Stimulated activated CD8-positive, alpha-beta memory T cell treated with anti-CD3 and anti-CD28 coated beads, Interleukin-15, amount 100 ng/mL, for 48 hours (primary cell): ENCODE data around the gene INAFM2.
A peak's percentile ranks its signal among the peaks of the same experiment; 100 is the strongest.

ENCODE experiments used
- DNase-seq, 2 donors: peaks; one replicate each; pipeline ENCODE4 v3.0.0-alpha.2; 2020; ENCODE audit warnings: low read depth in 2 of 2

INAFM2 gene

GRCh38 chr15:40344217-40344616 lies 20.7 kb downstream of the INAFM2 start:
- no peak for DNase-seq

GRCh38 chr15:40344631-40345120 lies 21.2 kb downstream of the INAFM2 start:
- DNase-seq = peak; percentile 45 to 52

- no peak for DNase-seq
Measured at GRCh38 chr15:40345225-40345866, 21.9 kb downstream of the INAFM2 start.

- no peak for DNase-seq
Measured at GRCh38 chr15:40345867-40346578, 22.5 kb downstream of the INAFM2 start.

GRCh38 chr15:40346579-40347558 lies 23.4 kb downstream of the INAFM2 start:
- DNase-seq = no peak

- no peak for DNase-seq
Measured at GRCh38 chr15:40347559-40348473, 24.3 kb downstream of the INAFM2 start.

- no peak for DNase-seq
Measured at GRCh38 chr15:40348474-40348870, 25.0 kb downstream of the INAFM2 start.

- no peak for DNase-seq
Measured at GRCh38 chr15:40349163-40349562, 25.7 kb downstream of the INAFM2 start.

GRCh38 chr15:40352281-40352901 lies 28.9 kb downstream of the INAFM2 start:
- DNase-seq = no peak

- DNase-seq = no peak
Measured at GRCh38 chr15:40353697-40354096, 30.2 kb downstream of the INAFM2 start.

- DNase-seq = no peak
Measured at GRCh38 chr15:40354408-40355171, 31.1 kb downstream of the INAFM2 start.

GRCh38 chr15:40355976-40356585 lies 32.6 kb downstream of the INAFM2 start:
- DNase-seq = no peak

GRCh38 chr15:40357246-40357645 lies 33.8 kb downstream of the INAFM2 start:
- no peak for DNase-seq

- peak; percentile 77 to 85 for DNase-seq
Measured at GRCh38 chr15:40357723-40358470, 34.4 kb downstream of the INAFM2 start, which contains the start of gene DISP2. DISP2 (plus strand) TSS chr15:40358219; CDS start chr15:40358322, 103 bp downstream.

- no peak for DNase-seq
Measured at GRCh38 chr15:40358471-40359353, 35.2 kb downstream of the INAFM2 start.

GRCh38 chr15:40360015-40360414 lies 36.5 kb downstream of the INAFM2 start:
- no peak for DNase-seq

- DNase-seq = no peak
Measured at GRCh38 chr15:40361640-40362039, 38.1 kb downstream of the INAFM2 start.
